ENCODE results near the gene DAPP1. TPM values are rescaled to one million over a fixed set of nuclear protein-coding genes. Genes with fewer than 3 reads are reported as not detected.

DAPP1 gene
- total and polyA plus RNA-seq, 10 of the 15 experiments (the other 5 are each of a cell fraction or from before 2014, with no cell fraction given) = 46.5 to 147 (median 74.2) TPM

GRCh38 chr4:99918656-99919055, 102.0 kb downstream of the DAPP1 start:
- 100% methylated on average over 2 of the region's 2 CpGs for WGBS (ENCODE audit: insufficient coverage, insufficient replicate concordance, low lambda C conversion rate, missing lambda C conversion rate)
- no peak for FAIRE-seq
- Histone ChIP-seq H4K20me1 (ENCODE audit: control insufficient read depth, insufficient read depth) (no peaks in the 10 kb centered on the region), H3K9me3 (replicated peaks; ENCODE audit: control insufficient read depth, insufficient read depth, low read length) (peaks cover 2% of the 10 kb centered on the region; the same call in 2 of the 3 replicates), H3K4me3 (no peak overlapping the region), H3K27me3 (replicated peaks in 1 of 2; ENCODE audit: control insufficient read depth in 2 of 2, insufficient read depth in 2 of 2, low read length in 1 of 2) (no peaks in the 10 kb centered on the region), H3K79me2 (ENCODE audit: control insufficient read depth, insufficient read depth, low read length) (no peaks in the 10 kb centered on the region; the same call in 1 of the 2 replicates), H3K4me2 (ENCODE audit: control insufficient read depth, insufficient read depth) (no peak overlapping the region), H3K9ac (ENCODE audit: control insufficient read depth, insufficient read depth, low read length) (no peak overlapping the region), H3K27ac (ENCODE audit: control insufficient read depth, insufficient read depth) (no peak overlapping the region), H3K36me3 (ENCODE audit: control insufficient read depth in 2 of 2, insufficient read depth in 2 of 2, low read length in 1 of 2) (peaks cover 4 to 13% of the 10 kb centered on the region in 2 experiments; a peak in 3 of 4 replicates), H3K4me1 (ENCODE audit: control insufficient read depth, insufficient read depth, low read length) (no peaks in the 10 kb centered on the region), H2AFZ (ENCODE audit: control insufficient read depth, low read depth, low read length) (no peak overlapping the region)
- intact Hi-C loops (cut with micrococcal nuclease; ENCODE audit: unreplicated experiment) = no loop called here
- no peak for DNase-seq (ENCODE audit: low read depth, low spot score)
- no TSS peak for BruUV-seq (replicated peaks)
- ATAC-seq = no peak
- SMC1A ChIA-PET (ENCODE audit: uncharacterized antibody, unreplicated experiment) = interaction anchor here (1.1 to 1.4 kb wide), 3 partner anchors 11 to 24 kb away, joined by 3 to 5 read pairs (median 3); partner anchors contain the start of gene LAMTOR3
- in situ Hi-C loops (cut with MboI) = no loop called here
- TF ChIP-seq EED (IDR thresholded peaks at IDR 0.05; ENCODE audit: low read depth) = no peak
- TF ChIP-seq, protein P1, sequence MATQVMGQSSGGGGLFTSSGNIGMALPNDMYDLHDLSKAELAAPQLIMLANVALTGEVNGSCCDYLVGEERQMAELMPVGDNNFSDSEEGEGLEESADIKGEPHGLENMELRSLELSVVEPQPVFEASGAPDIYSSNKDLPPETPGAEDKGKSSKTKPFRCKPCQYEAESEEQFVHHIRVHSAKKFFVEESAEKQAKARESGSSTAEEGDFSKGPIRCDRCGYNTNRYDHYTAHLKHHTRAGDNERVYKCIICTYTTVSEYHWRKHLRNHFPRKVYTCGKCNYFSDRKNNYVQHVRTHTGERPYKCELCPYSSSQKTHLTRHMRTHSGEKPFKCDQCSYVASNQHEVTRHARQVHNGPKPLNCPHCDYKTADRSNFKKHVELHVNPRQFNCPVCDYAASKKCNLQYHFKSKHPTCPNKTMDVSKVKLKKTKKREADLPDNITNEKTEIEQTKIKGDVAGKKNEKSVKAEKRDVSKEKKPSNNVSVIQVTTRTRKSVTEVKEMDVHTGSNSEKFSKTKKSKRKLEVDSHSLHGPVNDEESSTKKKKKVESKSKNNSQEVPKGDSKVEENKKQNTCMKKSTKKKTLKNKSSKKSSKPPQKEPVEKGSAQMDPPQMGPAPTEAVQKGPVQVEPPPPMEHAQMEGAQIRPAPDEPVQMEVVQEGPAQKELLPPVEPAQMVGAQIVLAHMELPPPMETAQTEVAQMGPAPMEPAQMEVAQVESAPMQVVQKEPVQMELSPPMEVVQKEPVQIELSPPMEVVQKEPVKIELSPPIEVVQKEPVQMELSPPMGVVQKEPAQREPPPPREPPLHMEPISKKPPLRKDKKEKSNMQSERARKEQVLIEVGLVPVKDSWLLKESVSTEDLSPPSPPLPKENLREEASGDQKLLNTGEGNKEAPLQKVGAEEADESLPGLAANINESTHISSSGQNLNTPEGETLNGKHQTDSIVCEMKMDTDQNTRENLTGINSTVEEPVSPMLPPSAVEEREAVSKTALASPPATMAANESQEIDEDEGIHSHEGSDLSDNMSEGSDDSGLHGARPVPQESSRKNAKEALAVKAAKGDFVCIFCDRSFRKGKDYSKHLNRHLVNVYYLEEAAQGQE (IDR thresholded peaks at IDR 0.05; ENCODE audit: low read depth, low read length) = no peak
- TF ChIP-seq NR2F1 (conservative IDR thresholded peaks at IDR 0.05) = no peak
- TF ChIP-seq CBFB (IDR thresholded peaks at IDR 0.05; ENCODE audit: low read depth) = no peak
- no peak for TF ChIP-seq HDAC6 (IDR thresholded peaks at IDR 0.05; ENCODE audit: unreplicated experiment)
- no peak for TF ChIP-seq JUND (IDR thresholded peaks at IDR 0.05; ENCODE audit: low read depth, low read length)
- TF ChIP-seq CUX1 (IDR thresholded peaks at IDR 0.05; ENCODE audit: insufficient replicate concordance, low read depth, low read length) = no peak
- no peak for TF ChIP-seq ETV6 (conservative IDR thresholded peaks at IDR 0.05 in 1 of 2, IDR thresholded peaks at IDR 0.05 in 1 of 2; ENCODE audit: borderline replicate concordance in 1 of 2, low read depth in 1 of 2)
- TF ChIP-seq TBL1XR1 (IDR thresholded peaks at IDR 0.05; ENCODE audit: low read depth, low read length) = no peak
- no peak for TF ChIP-seq ZNF384 (IDR thresholded peaks at IDR 0.05; ENCODE audit: borderline replicate concordance, low read depth, low read length)
- TF ChIP-seq RFX5 (IDR thresholded peaks at IDR 0.05; ENCODE audit: low read depth, low read length) = no peak
- TF ChIP-seq, protein P2, sequence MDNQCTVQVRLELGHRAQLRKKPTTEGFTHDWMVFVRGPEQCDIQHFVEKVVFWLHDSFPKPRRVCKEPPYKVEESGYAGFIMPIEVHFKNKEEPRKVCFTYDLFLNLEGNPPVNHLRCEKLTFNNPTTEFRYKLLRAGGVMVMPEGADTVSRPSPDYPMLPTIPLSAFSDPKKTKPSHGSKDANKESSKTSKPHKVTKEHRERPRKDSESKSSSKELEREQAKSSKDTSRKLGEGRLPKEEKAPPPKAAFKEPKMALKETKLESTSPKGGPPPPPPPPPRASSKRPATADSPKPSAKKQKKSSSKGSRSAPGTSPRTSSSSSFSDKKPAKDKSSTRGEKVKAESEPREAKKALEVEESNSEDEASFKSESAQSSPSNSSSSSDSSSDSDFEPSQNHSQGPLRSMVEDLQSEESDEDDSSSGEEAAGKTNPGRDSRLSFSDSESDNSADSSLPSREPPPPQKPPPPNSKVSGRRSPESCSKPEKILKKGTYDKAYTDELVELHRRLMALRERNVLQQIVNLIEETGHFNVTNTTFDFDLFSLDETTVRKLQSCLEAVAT (IDR thresholded peaks at IDR 0.05) = no peak
- no peak for TF ChIP-seq ATF7 (IDR thresholded peaks at IDR 0.05; ENCODE audit: low read depth)
- TF ChIP-seq POU2F2 (IDR thresholded peaks at IDR 0.05; ENCODE audit: borderline replicate concordance, low read depth, low read length) = no peak
- CTCF ChIA-PET = interaction anchor here (0.9 kb wide), 1 partner anchor 107 kb away, joined by 3 read pairs; no protein-coding TSS in a partner anchor
- RAD21 ChIA-PET (ENCODE audit: unreplicated experiment) = no interaction called here
- POLR2A ChIA-PET = no interaction called here
